H1 (cell line): ENCODE data around the gene CEBPA. TPM values are rescaled to one million over a fixed set of nuclear protein-coding genes. Genes with fewer than 3 reads are reported as not detected.

Experiments used
- ASH2L ChIP-seq: fragments of 200-600, 300-600 bp; sonication (generic); IDR thresholded peaks from one replicate; pipeline ENCODE4 v1.7.1; 2017; ENCODE audit warnings: low read length
- BACH1 ChIP-seq: IDR thresholded peaks from 2 replicates; pipeline ENCODE4 v1.6.1; 2012; ENCODE audit warnings: low read length, improper control_type of control experiment
- BRCA1 ChIP-seq: IDR thresholded peaks from 2 replicates; pipeline ENCODE4 v1.6.1; 2012; ENCODE audit warnings: low read depth, low read length, improper control_type of control experiment
- CREB1 ChIP-seq: IDR thresholded peaks from 2 replicates; pipeline ENCODE4 v1.6.1; 2012; ENCODE audit warnings: inconsistent platforms
- EZH2 ChIP-seq: fragments of 200-600 bp; sonication (generic); IDR thresholded peaks from 2 replicates; pipeline ENCODE4 v1.7.1; 2012; ENCODE audit warnings: low read depth, mild to moderate bottlenecking, moderate library complexity, low read length, inconsistent platforms; ENCODE audit not compliant: severe bottlenecking
- FOSL1 ChIP-seq: IDR thresholded peaks from 2 replicates; pipeline ENCODE4 v1.6.1; 2011; ENCODE audit warnings: mild to moderate bottlenecking, low read depth, low read length, moderate library complexity; ENCODE audit not compliant: insufficient read depth
- JUN ChIP-seq: IDR thresholded peaks from 2 replicates; pipeline ENCODE4 v1.6.1; 2011; ENCODE audit warnings: low read depth, mild to moderate bottlenecking, improper control_type of control experiment, low read length
- MAFK ChIP-seq: IDR thresholded peaks from 2 replicates; pipeline ENCODE4 v1.6.1; 2012; ENCODE audit warnings: low read depth, mild to moderate bottlenecking, improper control_type of control experiment, low read length
- NANOG ChIP-seq: IDR thresholded peaks from 2 replicates; pipeline ENCODE4 v1.6.1; 2011; ENCODE audit warnings: low read length, low read depth, mild to moderate bottlenecking, inconsistent platforms; ENCODE audit not compliant: insufficient read depth, poor library complexity, severe bottlenecking
- RBBP5 ChIP-seq: IDR thresholded peaks from 2 replicates; pipeline ENCODE4 v1.7.1; 2012; ENCODE audit warnings: low read depth, mild to moderate bottlenecking, inconsistent platforms, low read length, moderate library complexity, borderline replicate concordance
- SIX5 ChIP-seq: IDR thresholded peaks from 2 replicates; pipeline ENCODE4 v1.6.1; 2011; ENCODE audit warnings: mild to moderate bottlenecking, low read depth, low read length
- ZNF274 ChIP-seq: IDR thresholded peaks from 2 replicates; pipeline ENCODE4 v1.7.0; 2012; ENCODE audit warnings: low read length, borderline replicate concordance; ENCODE audit errors: extremely low read depth
- polyA plus RNA-seq, 7 experiments: library from polyadenylated mRNA; depleted of rRNA in 3 of 7; stranded (reverse) in 5 of 7; unstranded in 2 of 7; fragments of >200 nt in 5 of 7; fragments of 200-250 nt in 2 of 7; gene quantifications; 1 replicate in 5 of 7; 2 replicates in 1 of 7; 4 replicates in 1 of 7; pipeline versions ENCODE4 v1.2.1 to v1.2.3, GENCODE V29; 2011 to 2013; ENCODE audit warnings: missing spikeins in 2 of 7, mixed read lengths in 2 of 7
- total RNA-seq: library from RNA; stranded (reverse); fragmentation: NEBNext Ultra II Directional; extraction: Animal tissue kit (Norgen Biotek cat#: 25700); gene quantifications from 2 replicates; pipeline ENCODE4 v1.2.1, GENCODE V29; 2021
- TF ChIP-seq, protein P1 (sequence below): IDR thresholded peaks from 2 replicates; pipeline ENCODE4 v1.6.1; 2012; ENCODE audit warnings: inconsistent platforms

CEBPA gene
- total and polyA plus RNA-seq, 2 of the 8 experiments (the other 6 are each of a cell fraction or from before 2014, with no cell fraction given) = 2.0 to 2.7 TPM

- TF ChIP-seq ASH2L = peak; percentile 22
- TF ChIP-seq, protein P1, sequence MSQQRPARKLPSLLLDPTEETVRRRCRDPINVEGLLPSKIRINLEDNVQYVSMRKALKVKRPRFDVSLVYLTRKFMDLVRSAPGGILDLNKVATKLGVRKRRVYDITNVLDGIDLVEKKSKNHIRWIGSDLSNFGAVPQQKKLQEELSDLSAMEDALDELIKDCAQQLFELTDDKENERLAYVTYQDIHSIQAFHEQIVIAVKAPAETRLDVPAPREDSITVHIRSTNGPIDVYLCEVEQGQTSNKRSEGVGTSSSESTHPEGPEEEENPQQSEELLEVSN = peak; percentile 88
- no peak for TF ChIP-seq BRCA1
- TF ChIP-seq CREB1 = no peak
- TF ChIP-seq RBBP5 = no peak
- no peak for TF ChIP-seq MAFK
- no peak for TF ChIP-seq BACH1
- no peak for TF ChIP-seq SIX5
- TF ChIP-seq JUN = no peak
- peak; percentile 97 for TF ChIP-seq FOSL1
- no peak for TF ChIP-seq NANOG
- TF ChIP-seq EZH2 = peak; percentile 55
- TF ChIP-seq ZNF274 = no peak
These were observed 848 bp upstream of the CEBPA start (continued) for GRCh38 chr19:33302974-33303790.
